ENCODE measurements around the gene SMARCC1.

DNA sequence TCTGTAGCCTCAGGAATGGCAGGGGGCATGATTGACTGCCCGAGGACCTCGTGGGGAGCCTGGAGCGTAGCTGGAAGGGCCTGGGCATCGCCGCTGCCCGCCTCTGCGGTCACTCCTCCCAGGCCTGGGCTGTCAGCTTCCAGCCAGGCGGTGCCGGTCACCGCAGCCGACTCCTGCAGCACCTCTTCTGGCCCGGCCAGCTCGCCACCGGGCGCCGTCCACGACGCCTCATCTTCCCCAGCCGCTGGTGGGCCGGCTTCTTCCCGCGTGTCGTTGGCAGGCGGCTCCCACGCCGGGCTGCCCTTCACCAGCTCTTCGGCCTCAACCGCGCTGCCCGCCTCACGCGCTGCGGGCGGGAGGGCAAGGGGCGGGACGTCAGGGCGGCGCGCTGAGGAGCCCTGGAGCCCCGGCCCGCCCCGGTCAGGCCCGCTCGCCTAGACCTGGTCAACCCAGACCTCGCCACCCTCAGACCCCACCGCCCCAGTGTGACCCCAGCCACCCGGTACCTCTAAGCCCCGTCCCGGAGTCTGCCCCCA lies 204.0 kb downstream of the SMARCC1 start:
- TF ChIP-seq YY1 (tag by site-specific recombination; IDR thresholded peaks at IDR 0.05): no peak
- TF ChIP-seq, protein P1, sequence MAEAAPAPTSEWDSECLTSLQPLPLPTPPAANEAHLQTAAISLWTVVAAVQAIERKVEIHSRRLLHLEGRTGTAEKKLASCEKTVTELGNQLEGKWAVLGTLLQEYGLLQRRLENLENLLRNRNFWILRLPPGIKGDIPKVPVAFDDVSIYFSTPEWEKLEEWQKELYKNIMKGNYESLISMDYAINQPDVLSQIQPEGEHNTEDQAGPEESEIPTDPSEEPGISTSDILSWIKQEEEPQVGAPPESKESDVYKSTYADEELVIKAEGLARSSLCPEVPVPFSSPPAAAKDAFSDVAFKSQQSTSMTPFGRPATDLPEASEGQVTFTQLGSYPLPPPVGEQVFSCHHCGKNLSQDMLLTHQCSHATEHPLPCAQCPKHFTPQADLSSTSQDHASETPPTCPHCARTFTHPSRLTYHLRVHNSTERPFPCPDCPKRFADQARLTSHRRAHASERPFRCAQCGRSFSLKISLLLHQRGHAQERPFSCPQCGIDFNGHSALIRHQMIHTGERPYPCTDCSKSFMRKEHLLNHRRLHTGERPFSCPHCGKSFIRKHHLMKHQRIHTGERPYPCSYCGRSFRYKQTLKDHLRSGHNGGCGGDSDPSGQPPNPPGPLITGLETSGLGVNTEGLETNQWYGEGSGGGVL (tag by site-specific recombination; IDR thresholded peaks at IDR 0.05): no peak
- no peak for TF ChIP-seq ZNF768 (tag by site-specific recombination; IDR thresholded peaks at IDR 0.05)
- TF ChIP-seq ZBTB1 (tag by site-specific recombination; IDR thresholded peaks at IDR 0.05): no peak
